Suprapubic skin (tissue), 4 donors: ENCODE data around the gene CCDC158. TPM values are rescaled to one million over a fixed set of nuclear protein-coding genes. Genes with fewer than 3 reads are reported as not detected.

Source experiments
- DNase-seq, 2 donors: peaks; one replicate each; pipeline ENCODE4 v3.0.0-alpha.2; 2019; ENCODE audit warnings: low spot score in 2 of 2
- H3K27ac ChIP-seq: fragments of 200-600 bp; sonication (generic); one replicate; pipeline ENCODE4 v1.5.1; 2019
- H3K27me3 ChIP-seq: fragments of 200-600 bp; sonication (generic); one replicate; pipeline ENCODE4 v1.5.1; 2019
- H3K36me3 ChIP-seq: fragments of 200-600 bp; sonication (generic); one replicate; pipeline ENCODE4 v1.5.1; 2019
- H3K4me1 ChIP-seq: fragments of 200-600 bp; sonication (generic); one replicate; pipeline ENCODE4 v1.5.1; 2019
- H3K4me3 ChIP-seq: fragments of 200-600 bp; sonication (generic); one replicate; pipeline ENCODE4 v1.5.1; 2019; ENCODE audit warnings: mild to moderate bottlenecking
- H3K9me3 ChIP-seq: fragments of 200-600 bp; sonication (generic); one replicate; pipeline ENCODE4 v1.5.1; 2019
- EP300 ChIP-seq: sonication (generic); formaldehyde crosslinking; IDR thresholded peaks from one replicate; pipeline ENCODE4 v1.6.1; 2017; ENCODE audit warnings: antibody characterized with exemption
- POLR2A ChIP-seq, 2 donors: fragments of 450-650 bp; IDR thresholded peaks; one replicate each; pipeline ENCODE4 v1.6.1; 2017; ENCODE audit warnings: antibody characterized with exemption in 2 of 2, mild to moderate bottlenecking in 2 of 2, moderate library complexity in 2 of 2
- POLR2AphosphoS5 ChIP-seq, 3 donors: sonication (generic); formaldehyde crosslinking; IDR thresholded peaks; one replicate each; pipeline ENCODE4 v1.6.1; 2017; ENCODE audit warnings: antibody characterized with exemption in 3 of 3
- WGBS: methylation state at CpG from one replicate; pipeline ENCODE4 v1.1.5; 2018; 5-methylcytosine and 5-hydroxymethylcytosine counted together
- total RNA-seq, 4 donors: library from RNA; depleted of rRNA; stranded (reverse); fragments of >200 nt; gene quantifications; one replicate each; pipeline ENCODE4 v1.1.0, GENCODE V29; 2016
- TF ChIP-seq, protein P1 (sequence below), 2 donors: fragments of 200-600 bp in 1 of 2; fragments of 450-650 bp in 1 of 2; sonication (generic) in 1 of 2; IDR thresholded peaks; one replicate each; pipeline ENCODE4 v1.5.1; 2016 to 2019; ENCODE audit warnings: antibody characterized with exemption in 2 of 2, mild to moderate bottlenecking in 1 of 2, moderate library complexity in 1 of 2

The CCDC158 gene
- total RNA-seq, 4 donors from 2014 or later, result 0.72 TPM; not detected in 3

DNA sequence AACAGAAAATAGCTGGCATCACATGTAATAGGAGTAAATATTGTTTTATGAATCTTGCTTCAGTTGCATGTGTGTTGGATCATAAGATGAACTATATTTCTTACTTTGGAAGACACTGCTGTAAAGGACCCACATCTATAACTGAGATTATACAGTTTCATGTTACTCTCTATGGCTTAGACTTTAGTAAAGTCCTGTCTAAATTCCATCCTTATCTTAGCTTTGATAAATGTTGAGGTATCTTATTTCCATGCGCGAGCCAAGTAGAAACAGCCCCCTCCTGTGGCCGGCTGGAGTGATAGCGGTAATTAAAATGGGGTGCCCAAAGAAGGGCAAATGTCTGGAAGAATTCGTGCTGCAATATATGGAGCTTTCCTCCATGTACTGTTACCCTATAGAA lies 43.0 kb downstream of the CCDC158 start:
- TF ChIP-seq, protein P1, sequence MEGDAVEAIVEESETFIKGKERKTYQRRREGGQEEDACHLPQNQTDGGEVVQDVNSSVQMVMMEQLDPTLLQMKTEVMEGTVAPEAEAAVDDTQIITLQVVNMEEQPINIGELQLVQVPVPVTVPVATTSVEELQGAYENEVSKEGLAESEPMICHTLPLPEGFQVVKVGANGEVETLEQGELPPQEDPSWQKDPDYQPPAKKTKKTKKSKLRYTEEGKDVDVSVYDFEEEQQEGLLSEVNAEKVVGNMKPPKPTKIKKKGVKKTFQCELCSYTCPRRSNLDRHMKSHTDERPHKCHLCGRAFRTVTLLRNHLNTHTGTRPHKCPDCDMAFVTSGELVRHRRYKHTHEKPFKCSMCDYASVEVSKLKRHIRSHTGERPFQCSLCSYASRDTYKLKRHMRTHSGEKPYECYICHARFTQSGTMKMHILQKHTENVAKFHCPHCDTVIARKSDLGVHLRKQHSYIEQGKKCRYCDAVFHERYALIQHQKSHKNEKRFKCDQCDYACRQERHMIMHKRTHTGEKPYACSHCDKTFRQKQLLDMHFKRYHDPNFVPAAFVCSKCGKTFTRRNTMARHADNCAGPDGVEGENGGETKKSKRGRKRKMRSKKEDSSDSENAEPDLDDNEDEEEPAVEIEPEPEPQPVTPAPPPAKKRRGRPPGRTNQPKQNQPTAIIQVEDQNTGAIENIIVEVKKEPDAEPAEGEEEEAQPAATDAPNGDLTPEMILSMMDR (IDR thresholded peaks at IDR 0.05), result peak in 1 of 2 donors; percentile 9
- no peak for TF ChIP-seq EP300
- DNase-seq, result no peak
- no peak overlapping the region for H3K4me3 ChIP-seq
- 53% methylated on average over 5 of the region's 5 CpGs for WGBS
- H3K27me3 ChIP-seq, result no peaks in the 10 kb centered on the region
- no peaks in the 10 kb centered on the region for H3K9me3 ChIP-seq
- peaks cover 18% of the 10 kb centered on the region for H3K4me1 ChIP-seq
- no peaks in the 10 kb centered on the region for H3K36me3 ChIP-seq
- H3K27ac ChIP-seq, result no peak overlapping the region

GRCh38 chr4:76377481-76377901 lies 43.5 kb downstream of the CCDC158 start:
- WGBS, result 76% methylated on average over 4 of the region's 4 CpGs
- Histone ChIP-seq H3K4me3 (no peak overlapping the region), H3K4me1 (peaks cover 18% of the 10 kb centered on the region), H3K27ac (no peak overlapping the region), H3K27me3 (no peaks in the 10 kb centered on the region), H3K9me3 (no peaks in the 10 kb centered on the region), H3K36me3 (no peaks in the 10 kb centered on the region)
- no peak for DNase-seq
- no peak for TF ChIP-seq POLR2A (IDR thresholded peaks at IDR 0.05)
- TF ChIP-seq EP300, result no peak
- TF ChIP-seq POLR2AphosphoS5 (IDR thresholded peaks at IDR 0.05), result no peak
- TF ChIP-seq, protein P1 (IDR thresholded peaks at IDR 0.05), result no peak

GRCh38 chr4:76376534-76376933 lies 44.4 kb downstream of the CCDC158 start:
- no peaks in the 10 kb centered on the region for H3K27me3 ChIP-seq
- TF ChIP-seq POLR2AphosphoS5 (IDR thresholded peaks at IDR 0.05) (no peak), EP300 (no peak), POLR2A (IDR thresholded peaks at IDR 0.05) (no peak)
- TF ChIP-seq, protein P1 (IDR thresholded peaks at IDR 0.05), result no peak

GRCh38 chr4:76375703-76376102 lies 45.2 kb downstream of the CCDC158 start:
- H3K27ac ChIP-seq, result no peak overlapping the region
- no peak overlapping the region for H3K4me3 ChIP-seq
- 59% methylated on average over 1 of the region's 1 CpG for WGBS
- H3K9me3 ChIP-seq, result no peaks in the 10 kb centered on the region
- no peak for DNase-seq
- TF ChIP-seq EP300 (no peak), POLR2A (IDR thresholded peaks at IDR 0.05) (no peak), POLR2AphosphoS5 (IDR thresholded peaks at IDR 0.05) (no peak)
- TF ChIP-seq, protein P1 (IDR thresholded peaks at IDR 0.05), result no peak
- no peaks in the 10 kb centered on the region for H3K36me3 ChIP-seq
- no peaks in the 10 kb centered on the region for H3K27me3 ChIP-seq
- H3K4me1 ChIP-seq, result peaks cover 18% of the 10 kb centered on the region

More at GRCh38 chr4:76376534-76376933, 44.4 kb downstream of the CCDC158 start:
- no peak for DNase-seq
- Histone ChIP-seq H3K4me1 (peaks cover 18% of the 10 kb centered on the region), H3K27ac (no peak overlapping the region), H3K36me3 (no peaks in the 10 kb centered on the region), H3K4me3 (no peak overlapping the region), H3K9me3 (no peaks in the 10 kb centered on the region)
- 96% methylated on average over 1 of the region's 1 CpG for WGBS

- WGBS, result 2% methylated on average over 1 of the region's 1 CpG
- TF ChIP-seq EP300 (no peak), POLR2A (IDR thresholded peaks at IDR 0.05) (no peak), POLR2AphosphoS5 (IDR thresholded peaks at IDR 0.05) (no peak)
- TF ChIP-seq, protein P1 (IDR thresholded peaks at IDR 0.05), result no peak
- peaks cover 18% of the 10 kb centered on the region for H3K4me1 ChIP-seq
- no peak for DNase-seq
- H3K4me3 ChIP-seq, result no peak overlapping the region
- no peak overlapping the region for H3K27ac ChIP-seq
- no peaks in the 10 kb centered on the region for H3K27me3 ChIP-seq
- no peaks in the 10 kb centered on the region for H3K9me3 ChIP-seq
- H3K36me3 ChIP-seq, result no peaks in the 10 kb centered on the region
These were observed 46.1 kb downstream of the CCDC158 start for GRCh38 chr4:76374798-76375197.
